ENCODE data around the gene KIRREL2. TPM values are rescaled to one million over a fixed set of nuclear protein-coding genes. Genes with fewer than 3 reads are reported as not detected.
A peak's percentile ranks its signal among the peaks of the same experiment; 100 is the strongest.

KIRREL2 gene
- total RNA-seq, 4 donors from 2014 or later = not detected

GRCh38 chr19:35861640-35862160 lies 5.0 kb downstream of the KIRREL2 start:
- intact Hi-C loops (cut with DNase I; ENCODE audit: low total_unique reads) (no loop called here), in situ Hi-C loops (cut with MboI; ENCODE audit: low pct_ligation_motif_present in 1 of 4, low pct_unique_long_range_greater_than_20kb in 1 of 4, low sequenced_read_pairs in 3 of 4) (no loop called here)
- Histone ChIP-seq H3K9me3 (no peaks in the 10 kb centered on the region), H3K4me3 (no peak overlapping the region), H3K27ac (no peak overlapping the region), H3K27me3 (peaks cover 76% of the 10 kb centered on the region), H3K4me1 (peaks cover 0 to 11% (median 2%) of the 10 kb centered on the region in 4 donors), H3K36me3 (no peaks in the 10 kb centered on the region)
- WGBS, 2 donors (ENCODE audit: low coverage in 1 of 2) = 13 to 51% methylated on average over 3 to 19 of the region's 19 CpGs
- no peak for DNase-seq
- TF ChIP-seq POLR2AphosphoS5 (IDR thresholded peaks at IDR 0.05) (no peak), POLR2A (IDR thresholded peaks at IDR 0.05) (no peak), EP300 (IDR thresholded peaks at IDR 0.05; ENCODE audit: low read depth) (no peak)
- TF ChIP-seq, protein P1, sequence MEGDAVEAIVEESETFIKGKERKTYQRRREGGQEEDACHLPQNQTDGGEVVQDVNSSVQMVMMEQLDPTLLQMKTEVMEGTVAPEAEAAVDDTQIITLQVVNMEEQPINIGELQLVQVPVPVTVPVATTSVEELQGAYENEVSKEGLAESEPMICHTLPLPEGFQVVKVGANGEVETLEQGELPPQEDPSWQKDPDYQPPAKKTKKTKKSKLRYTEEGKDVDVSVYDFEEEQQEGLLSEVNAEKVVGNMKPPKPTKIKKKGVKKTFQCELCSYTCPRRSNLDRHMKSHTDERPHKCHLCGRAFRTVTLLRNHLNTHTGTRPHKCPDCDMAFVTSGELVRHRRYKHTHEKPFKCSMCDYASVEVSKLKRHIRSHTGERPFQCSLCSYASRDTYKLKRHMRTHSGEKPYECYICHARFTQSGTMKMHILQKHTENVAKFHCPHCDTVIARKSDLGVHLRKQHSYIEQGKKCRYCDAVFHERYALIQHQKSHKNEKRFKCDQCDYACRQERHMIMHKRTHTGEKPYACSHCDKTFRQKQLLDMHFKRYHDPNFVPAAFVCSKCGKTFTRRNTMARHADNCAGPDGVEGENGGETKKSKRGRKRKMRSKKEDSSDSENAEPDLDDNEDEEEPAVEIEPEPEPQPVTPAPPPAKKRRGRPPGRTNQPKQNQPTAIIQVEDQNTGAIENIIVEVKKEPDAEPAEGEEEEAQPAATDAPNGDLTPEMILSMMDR (IDR thresholded peaks at IDR 0.05) = no peak

GRCh38 chr19:35862528-35862927 lies 5.8 kb downstream of the KIRREL2 start:
- no peaks in the 10 kb centered on the region for H3K9me3 ChIP-seq
- TF ChIP-seq, protein P1 (IDR thresholded peaks at IDR 0.05) = no peak
- TF ChIP-seq EP300 (IDR thresholded peaks at IDR 0.05; ENCODE audit: low read depth) = no peak
- TF ChIP-seq POLR2AphosphoS5 (IDR thresholded peaks at IDR 0.05) = no peak
- TF ChIP-seq POLR2A (IDR thresholded peaks at IDR 0.05) = no peak
- intact Hi-C loops (cut with DNase I; ENCODE audit: low total_unique reads) (no loop called here), in situ Hi-C loops (cut with MboI; ENCODE audit: low pct_ligation_motif_present in 1 of 4, low pct_unique_long_range_greater_than_20kb in 1 of 4, low sequenced_read_pairs in 3 of 4) (no loop called here)
- no peak for DNase-seq
- no peak overlapping the region for H3K27ac ChIP-seq
- no peak overlapping the region for H3K4me3 ChIP-seq
- peaks cover 0 to 5% (median 0%) of the 10 kb centered on the region in 4 donors for H3K4me1 ChIP-seq
- H3K36me3 ChIP-seq = no peaks in the 10 kb centered on the region
- 81% methylated on average over 14 of the region's 14 CpGs; no CpG with 5 or more reads in 1 of the 2 donors for WGBS, 2 donors (ENCODE audit: low coverage in 1 of 2)
- H3K27me3 ChIP-seq = peaks cover 76% of the 10 kb centered on the region

GRCh38 chr19:35863018-35863417 lies 6.3 kb downstream of the KIRREL2 start:
- intact Hi-C loops (cut with DNase I; ENCODE audit: low total_unique reads) (no loop called here), in situ Hi-C loops (cut with MboI; ENCODE audit: low pct_ligation_motif_present in 1 of 4, low pct_unique_long_range_greater_than_20kb in 1 of 4, low sequenced_read_pairs in 3 of 4) (no loop called here)
- H3K4me3 ChIP-seq = no peak overlapping the region
- DNase-seq = no peak
- H3K27ac ChIP-seq = no peak overlapping the region
- peaks cover 77% of the 10 kb centered on the region for H3K27me3 ChIP-seq
- WGBS, 2 donors (ENCODE audit: low coverage in 1 of 2) = 77 to 80% methylated on average over 2 of the region's 5 CpGs
- no peaks in the 10 kb centered on the region for H3K36me3 ChIP-seq
- TF ChIP-seq, protein P1 (IDR thresholded peaks at IDR 0.05) = no peak
- TF ChIP-seq EP300 (IDR thresholded peaks at IDR 0.05; ENCODE audit: low read depth) = no peak
- TF ChIP-seq POLR2AphosphoS5 (IDR thresholded peaks at IDR 0.05) = no peak
- no peak for TF ChIP-seq POLR2A (IDR thresholded peaks at IDR 0.05)
- H3K4me1 ChIP-seq = peaks cover 0 to 6% (median under 1%) of the 10 kb centered on the region in 4 donors
- H3K9me3 ChIP-seq = no peaks in the 10 kb centered on the region

GRCh38 chr19:35868172-35868822 lies 11.6 kb downstream of the KIRREL2 start, which contains the start of gene APLP1:
Gene APLP1, plus strand, starts transcription at chr19:35868574. Its CDS starts 63 bp downstream, at chr19:35868637.
- peak within 1 kb of the TSS; percentile 10 to 60 (median 34) for H3K4me3 ChIP-seq
- H3K27me3 ChIP-seq = peaks cover 63% of the 10 kb centered on the region
- H3K4me1 ChIP-seq = peaks cover 10 to 24% (median 20%) of the 10 kb centered on the region in 4 donors
- H3K36me3 ChIP-seq = no peaks in the 10 kb centered on the region
- intact Hi-C loops (cut with DNase I; ENCODE audit: low total_unique reads) = no loop called here
- TF ChIP-seq POLR2AphosphoS5 (IDR thresholded peaks at IDR 0.05) (no peak), POLR2A (IDR thresholded peaks at IDR 0.05) (no peak)
- H3K27ac ChIP-seq = no peak within 1 kb of the TSS
- in situ Hi-C loops (cut with MboI; ENCODE audit: low pct_ligation_motif_present in 1 of 4, low pct_unique_long_range_greater_than_20kb in 1 of 4, low sequenced_read_pairs in 3 of 4) = no loop called here
- H3K9me3 ChIP-seq = no peaks in the 10 kb centered on the region
- peak; percentile 59 for DNase-seq
- WGBS, 2 donors (ENCODE audit: low coverage in 1 of 2) = 4% methylated on average over 5 of the region's 60 CpGs; no CpG with 5 or more reads in 1 of the 2 donors

Data from transverse colon (tissue), 4 donors.